SK-N-SH (cell line): Measurements from ENCODE around the gene IRF2. TPM values are rescaled to one million over a fixed set of nuclear protein-coding genes. Genes with fewer than 3 reads are reported as not detected.

Experiments
- CTCF ChIA-PET: fragments of 300-600, 350-600 bp; formaldehyde crosslinking; extraction: SDS; loops from one replicate; lab custom pipeline; 2021; lab: Yijun Ruan, JAX
- POLR2A ChIA-PET: fragments of 350-600 bp; sonication (Branson Sonifier 250); formaldehyde crosslinking; extraction: SDS; loops from one replicate; lab custom pipeline; 2020; ENCODE audit warnings: antibody characterized with exemption, inconsistent platforms; lab: Yijun Ruan, JAX
- DNase-seq: peaks from one replicate; pipeline ENCODE4 v3.0.0; 2012
- H2AFZ ChIP-seq: fragments of 200-600 bp; sonication (generic); 2 replicates; pipeline ENCODE4 v1.8.1; 2016; ENCODE audit warnings: antibody characterized with exemption, mild to moderate bottlenecking, low read depth
- H3F3A ChIP-seq: fragments of 200-600 bp; sonication (generic); replicated peaks from 2 replicates; pipeline ENCODE3; 2016; ENCODE audit warnings: antibody characterized with exemption, mild to moderate bottlenecking; ENCODE audit not compliant: insufficient read depth
- H3K27ac ChIP-seq, 2 experiments: fragments of 200-500 bp in 1 of 2; fragments of 200-600 bp in 1 of 2; sonication (Bioruptor generic) in 1 of 2; sonication (generic), shearing (Covaris generic) in 1 of 2; 2 replicates each; pipeline versions ENCODE4 v1.5.1 to v1.6.1; 2014 to 2016; ENCODE audit warnings: low read depth in 2 of 2, inconsistent platforms in 1 of 2, low read length in 1 of 2, mild to moderate bottlenecking in 1 of 2, mixed read lengths in 1 of 2
- H3K27me3 ChIP-seq: fragments of 200-600 bp; sonication (generic), shearing (Covaris generic); 2 replicates; pipeline ENCODE4 v1.6.1; 2016; ENCODE audit warnings: mixed run types; ENCODE audit not compliant: insufficient read depth
- H3K36me3 ChIP-seq, 2 experiments: fragments of 200-500 bp in 1 of 2; fragments of 200-600 bp in 1 of 2; sonication (Bioruptor generic) in 1 of 2; sonication (generic) in 1 of 2; replicated peaks in 1 of 2; 2 replicates each; pipeline versions ENCODE3 to v1.5.1; 2014 to 2016; ENCODE audit warnings: low read length in 1 of 2, mild to moderate bottlenecking in 1 of 2; ENCODE audit not compliant: insufficient read depth in 2 of 2, control insufficient read depth in 1 of 2
- H3K4me1 ChIP-seq, 2 experiments: fragments of 200-500 bp in 1 of 2; fragments of 200-600 bp in 1 of 2; sonication (Bioruptor generic) in 1 of 2; sonication (generic), shearing (Covaris generic) in 1 of 2; 2 replicates each; pipeline versions ENCODE4 v1.5.1 to v1.6.1; 2014 to 2016; ENCODE audit warnings: low read depth in 1 of 2, low read length in 1 of 2, mixed run types in 1 of 2; ENCODE audit not compliant: insufficient read depth in 2 of 2, control insufficient read depth in 1 of 2
- H3K4me2 ChIP-seq: fragments of 200-600 bp; sonication (generic), shearing (Covaris generic); 2 replicates; pipeline ENCODE4 v1.6.1; 2017; ENCODE audit warnings: mixed run types
- H3K4me3 ChIP-seq, 2 experiments: fragments of 200-500 bp in 1 of 2; fragments of 200-600 bp in 1 of 2; sonication (Bioruptor generic) in 1 of 2; sonication (generic), shearing (Covaris generic) in 1 of 2; 2 replicates each; pipeline versions ENCODE4 v1.5.1 to v1.8.1; 2014 to 2016; ENCODE audit warnings: low read depth in 2 of 2, inconsistent platforms in 1 of 2, low read length in 1 of 2, mild to moderate bottlenecking in 1 of 2, mixed read lengths in 1 of 2, moderate library complexity in 1 of 2
- H3K79me2 ChIP-seq: fragments of 200-600 bp; sonication (generic); 2 replicates; pipeline ENCODE4 v1.8.1; 2017; ENCODE audit warnings: mild to moderate bottlenecking; ENCODE audit not compliant: insufficient read depth
- H3K9ac ChIP-seq: fragments of 200-600 bp; sonication (generic); 2 replicates; pipeline ENCODE4 v1.6.1; 2017; ENCODE audit warnings: mixed run types
- H3K9me2 ChIP-seq: fragments of 200-600 bp; sonication (generic); 2 replicates; pipeline ENCODE4 v1.6.1; 2017; ENCODE audit warnings: mixed run types
- H3K9me3 ChIP-seq: fragments of 200-600 bp; sonication (generic); 2 replicates; pipeline ENCODE4 v1.6.1; 2017; ENCODE audit warnings: mixed run types, mild to moderate bottlenecking, moderate library complexity
- H4K20me1 ChIP-seq: fragments of 200-600 bp; sonication (generic); 2 replicates; pipeline ENCODE4 v1.6.1; 2017; ENCODE audit warnings: mild to moderate bottlenecking, mixed run types; ENCODE audit not compliant: insufficient read depth
- ELF1 ChIP-seq: IDR thresholded peaks from 2 replicates; pipeline ENCODE4 v1.4.0; 2012
- EP300 ChIP-seq, 2 experiments: IDR thresholded peaks; 2 replicates each; pipeline versions ENCODE4 v1.4.0 to v1.6.1; 2012; ENCODE audit warnings: borderline replicate concordance in 1 of 2, low read depth in 1 of 2, low read length in 1 of 2
- EZH2phosphoT487 ChIP-seq: fragments of 200-600 bp; sonication (generic); IDR thresholded peaks from 2 replicates; pipeline ENCODE4 v1.6.1; 2017; ENCODE audit warnings: low read depth, mixed run types, mild to moderate bottlenecking, antibody characterized with exemption, moderate library complexity, borderline replicate concordance
- FOXM1 ChIP-seq: IDR thresholded peaks from 2 replicates; pipeline ENCODE4 v1.4.0; 2012; ENCODE audit warnings: low read depth, mild to moderate bottlenecking
- GABPA ChIP-seq: IDR thresholded peaks from 2 replicates; pipeline ENCODE4 v1.4.0; 2012; ENCODE audit warnings: low read depth, mild to moderate bottlenecking
- MEF2A ChIP-seq: IDR thresholded peaks from 2 replicates; pipeline ENCODE4 v1.4.0; 2012; ENCODE audit warnings: low read depth, borderline replicate concordance
- MXI1 ChIP-seq: IDR thresholded peaks from 2 replicates; pipeline ENCODE4 v1.6.1; 2012; ENCODE audit warnings: mild to moderate bottlenecking, low read depth, low read length, improper control_type of control experiment
- RAD21 ChIP-seq: IDR thresholded peaks from 2 replicates; pipeline ENCODE4 v1.6.1; 2012; ENCODE audit warnings: mild to moderate bottlenecking, low read length
- REST ChIP-seq: IDR thresholded peaks from 2 replicates; pipeline ENCODE4 v1.6.1; 2012; ENCODE audit warnings: mild to moderate bottlenecking, low read depth, low read length, moderate library complexity
- RXRA ChIP-seq: IDR thresholded peaks from 2 replicates; pipeline ENCODE4 v1.4.0; 2012; ENCODE audit warnings: low read depth, mild to moderate bottlenecking, borderline replicate concordance
- SMC3 ChIP-seq: IDR thresholded peaks from 2 replicates; pipeline ENCODE4 v1.6.1; 2012; ENCODE audit warnings: low read depth, low read length, improper control_type of control experiment
- TCF12 ChIP-seq: IDR thresholded peaks from 2 replicates; pipeline ENCODE4 v1.4.0; 2012
- USF2 ChIP-seq: fragments of 150-350 bp; IDR thresholded peaks from 2 replicates; pipeline ENCODE4 v1.6.1; 2017; ENCODE audit warnings: antibody characterized with exemption, low read length, low read depth, borderline replicate concordance
- WGBS: methylation state at CpG from one replicate; pipeline ENCODE4 v1.1.6; 2017; ENCODE audit warnings: low lambda C conversion rate; 5-methylcytosine and 5-hydroxymethylcytosine counted together
- polyA plus RNA-seq, 3 experiments: library from polyadenylated mRNA; depleted of rRNA; stranded (reverse); fragments of >200 nt; gene quantifications; 2 replicates each; pipeline ENCODE4 v1.2.3, GENCODE V29; 2012
- TF ChIP-seq, protein P1 (sequence below): IDR thresholded peaks from 2 replicates; pipeline ENCODE4 v1.4.0; 2012; ENCODE audit warnings: low read depth, borderline replicate concordance
- TF ChIP-seq, protein P2 (sequence below): IDR thresholded peaks from 2 replicates; pipeline ENCODE4; 2012

The IRF2 gene
- polyA plus RNA-seq, 1 of the 3 experiments (the other 2 are of a cell fraction), result 23.3 TPM

GRCh38 chr4:184359888-184360287, 114.5 kb downstream of the IRF2 start:
- no peak overlapping the region for H3K9ac ChIP-seq
- H3K36me3 ChIP-seq, result no peaks in the 10 kb centered on the region
- H3K79me2 ChIP-seq, result no peaks in the 10 kb centered on the region
- H3K27ac ChIP-seq, result no peak overlapping the region
- no peak overlapping the region for H3K4me3 ChIP-seq
- H3K4me2 ChIP-seq, result no peak overlapping the region
- H2AFZ ChIP-seq, result no peak overlapping the region
- no peaks in the 10 kb centered on the region for H3K9me2 ChIP-seq
- H3F3A ChIP-seq, result no peaks in the 10 kb centered on the region
- H3K9me3 ChIP-seq, result no peaks in the 10 kb centered on the region
- peaks cover 3 to 19% of the 10 kb centered on the region in 2 experiments; a peak in 2 of 4 replicates for H3K4me1 ChIP-seq
- ChIA-PET CTCF (no interaction called here), POLR2A (no interaction called here)
- no peaks in the 10 kb centered on the region for H4K20me1 ChIP-seq
- WGBS, result 85% methylated on average over 5 of the region's 5 CpGs
- no peak for DNase-seq
- no peaks in the 10 kb centered on the region for H3K27me3 ChIP-seq
- TF ChIP-seq TCF12 (no peak), MXI1 (no peak), GABPA (no peak), FOXM1 (no peak), EZH2phosphoT487 (no peak), EP300 (IDR thresholded peaks at IDR 0.05; ENCODE audit: borderline replicate concordance in 1 of 2, low read depth in 1 of 2, low read length in 1 of 2) (no peak), REST (no peak), USF2 (no peak), ELF1 (no peak), MEF2A (no peak), RAD21 (no peak), RXRA (no peak), SMC3 (no peak)
- TF ChIP-seq, protein P1, sequence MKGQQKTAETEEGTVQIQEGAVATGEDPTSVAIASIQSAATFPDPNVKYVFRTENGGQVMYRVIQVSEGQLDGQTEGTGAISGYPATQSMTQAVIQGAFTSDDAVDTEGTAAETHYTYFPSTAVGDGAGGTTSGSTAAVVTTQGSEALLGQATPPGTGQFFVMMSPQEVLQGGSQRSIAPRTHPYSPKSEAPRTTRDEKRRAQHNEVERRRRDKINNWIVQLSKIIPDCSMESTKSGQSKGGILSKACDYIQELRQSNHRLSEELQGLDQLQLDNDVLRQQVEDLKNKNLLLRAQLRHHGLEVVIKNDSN, result no peak
- TF ChIP-seq, protein P2, sequence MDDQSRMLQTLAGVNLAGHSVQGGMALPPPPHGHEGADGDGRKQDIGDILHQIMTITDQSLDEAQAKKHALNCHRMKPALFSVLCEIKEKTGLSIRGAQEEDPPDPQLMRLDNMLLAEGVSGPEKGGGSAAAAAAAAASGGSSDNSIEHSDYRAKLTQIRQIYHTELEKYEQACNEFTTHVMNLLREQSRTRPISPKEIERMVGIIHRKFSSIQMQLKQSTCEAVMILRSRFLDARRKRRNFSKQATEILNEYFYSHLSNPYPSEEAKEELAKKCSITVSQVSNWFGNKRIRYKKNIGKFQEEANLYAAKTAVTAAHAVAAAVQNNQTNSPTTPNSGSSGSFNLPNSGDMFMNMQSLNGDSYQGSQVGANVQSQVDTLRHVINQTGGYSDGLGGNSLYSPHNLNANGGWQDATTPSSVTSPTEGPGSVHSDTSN, result no peak
